ENCODE measurements around the gene MPDZ.

GRCh38 chr9:13131991-13132390 is 147.5 kb downstream of the MPDZ start:
- TF ChIP-seq CTCF (IDR thresholded peaks at IDR 0.05): no peak
- TF ChIP-seq POLR2A (IDR thresholded peaks at IDR 0.05): no peak
